AG08396 (cell line): ENCODE measurements around the gene ANKMY1.

ENCODE experiments used
- DNase-seq: peaks from one replicate; pipeline ENCODE4 v3.0.0; 2012; ENCODE audit warnings: low spot score, mixed read lengths

ANKMY1 gene

DNA sequence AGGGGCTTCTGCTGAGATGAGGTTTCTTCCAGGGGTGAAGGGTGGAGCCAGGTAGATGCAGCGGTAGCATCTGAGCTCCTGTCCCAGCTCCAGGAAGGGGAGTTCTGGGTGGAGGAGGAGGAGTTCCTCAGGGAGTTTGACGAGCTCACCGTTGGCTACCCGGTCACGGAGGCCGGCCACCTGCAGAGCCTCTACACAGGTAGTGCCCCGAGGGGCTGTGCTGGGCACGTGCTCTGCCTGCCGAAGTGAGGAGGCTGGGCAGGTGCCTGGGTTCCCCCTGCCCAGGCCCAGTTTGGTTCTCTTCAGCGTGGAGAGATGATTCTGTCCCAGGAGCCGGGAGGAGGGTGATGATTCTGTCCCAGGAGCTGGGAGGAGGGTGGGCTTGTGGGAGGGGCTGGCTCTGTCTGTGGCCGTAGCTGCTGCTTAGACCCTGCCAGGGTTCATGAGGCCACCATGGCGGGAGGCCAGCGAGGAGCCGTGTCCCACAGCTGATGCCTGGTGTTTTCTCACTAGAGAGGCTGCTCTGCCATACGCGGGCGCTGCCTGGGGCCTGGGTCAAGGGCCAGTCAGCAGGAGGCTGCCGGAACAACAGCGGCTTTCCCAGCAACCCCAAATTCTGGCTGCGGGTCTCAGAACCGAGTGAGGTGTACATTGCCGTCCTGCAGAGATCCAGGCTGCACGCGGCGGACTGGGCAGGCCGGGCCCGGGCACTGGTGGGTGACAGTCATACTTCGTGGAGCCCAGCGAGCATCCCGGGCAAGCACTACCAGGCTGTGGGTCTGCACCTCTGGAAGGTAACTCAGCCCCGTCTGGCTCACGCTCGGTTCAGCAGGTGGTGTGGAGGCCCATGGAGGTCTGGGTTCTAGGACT is 37.0 kb upstream of the ANKMY1 start:
- DNase-seq: no peak

- DNase-seq: no peak
These were observed 36.1 kb upstream of the ANKMY1 start for GRCh38 chr2:240593703-240594451.

- DNase-seq: no peak
These were observed 35.4 kb upstream of the ANKMY1 start for GRCh38 chr2:240593026-240593702.

- DNase-seq: no peak
These were observed 34.0 kb upstream of the ANKMY1 start for GRCh38 chr2:240591784-240592183.

- peak; percentile 42 for DNase-seq
These were observed 33.4 kb upstream of the ANKMY1 start for GRCh38 chr2:240591226-240591625.

DNA sequence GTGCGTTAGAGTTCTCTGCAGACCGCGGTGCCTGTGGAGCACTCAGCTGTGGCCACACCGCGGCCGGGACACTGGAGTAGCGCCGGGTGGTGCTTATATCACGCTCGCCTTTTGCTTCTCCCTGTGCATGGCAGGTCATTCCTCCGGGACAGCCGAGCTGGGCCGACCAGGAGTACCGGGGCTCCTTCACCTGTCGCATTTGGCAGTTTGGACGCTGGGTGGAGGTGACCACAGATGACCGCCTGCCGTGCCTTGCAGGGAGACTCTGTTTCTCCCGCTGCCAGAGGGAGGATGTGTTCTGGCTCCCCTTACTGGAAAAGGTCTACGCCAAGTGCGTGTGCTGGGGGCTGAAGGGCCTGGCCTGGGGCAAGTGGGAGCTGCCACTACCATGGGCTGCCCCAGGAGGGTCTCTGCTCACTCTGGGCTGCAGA is 32.9 kb upstream of the ANKMY1 start:
- DNase-seq: no peak

- no peak for DNase-seq
These were observed 32.2 kb upstream of the ANKMY1 start for GRCh38 chr2:240589850-240590525.

GRCh38 chr2:240589375-240589774 is 31.6 kb upstream of the ANKMY1 start:
- no peak for DNase-seq

DNA sequence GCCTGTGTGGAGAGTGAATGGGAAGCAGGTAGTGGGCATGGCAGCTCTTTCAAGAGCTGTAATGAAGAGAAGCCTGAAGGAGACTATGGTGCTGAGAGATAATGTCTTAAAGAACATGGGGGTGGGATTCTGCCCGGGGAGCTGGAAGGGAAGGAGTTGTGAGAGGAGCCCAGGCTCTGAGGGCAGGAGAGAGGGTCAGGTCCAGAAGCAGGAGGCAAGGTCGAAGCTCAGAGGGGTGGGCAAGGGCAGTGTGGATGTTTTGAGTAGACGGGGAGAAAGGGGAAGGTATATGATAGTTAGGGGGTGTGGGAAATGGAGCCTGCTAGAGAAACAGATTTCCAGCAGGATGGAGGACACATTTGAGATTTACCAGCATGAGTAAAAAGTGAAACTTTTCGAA is 30.9 kb upstream of the ANKMY1 start:
- no peak for DNase-seq

DNA sequence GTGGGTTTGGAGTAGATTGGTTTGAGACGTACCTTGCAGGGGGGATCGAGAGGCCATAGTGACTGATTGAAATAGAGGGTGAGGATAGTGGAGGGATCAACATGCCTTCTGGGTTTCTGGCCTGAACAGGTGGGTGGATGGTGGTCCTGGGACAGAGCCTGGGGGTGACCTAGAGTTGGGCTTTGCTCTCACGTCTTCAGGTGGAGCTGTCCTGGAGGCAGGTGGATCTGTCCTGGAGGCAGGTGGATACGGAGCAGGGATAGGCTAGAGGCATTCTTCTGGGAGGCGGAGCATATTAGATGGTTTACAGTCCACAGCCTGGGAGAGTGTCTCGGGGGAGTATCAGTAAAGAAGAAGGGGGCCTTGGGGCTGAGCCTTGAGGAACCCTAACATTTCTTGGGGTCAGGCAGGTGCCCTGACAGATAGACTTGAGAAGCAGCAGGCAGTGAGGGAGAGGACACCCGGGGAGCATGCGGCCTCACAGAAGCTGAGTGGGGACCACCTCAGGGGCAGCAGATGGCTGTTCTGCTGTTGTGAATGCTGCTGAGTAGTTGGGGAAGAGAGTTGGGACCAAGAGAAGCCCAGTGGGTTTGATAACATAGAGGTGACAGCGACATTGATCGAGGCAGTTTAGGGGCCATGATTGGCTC is 30.3 kb upstream of the ANKMY1 start:
- DNase-seq: no peak

- peak; percentile 53 for DNase-seq
These were observed 29.4 kb upstream of the ANKMY1 start for GRCh38 chr2:240586919-240587800.

DNA sequence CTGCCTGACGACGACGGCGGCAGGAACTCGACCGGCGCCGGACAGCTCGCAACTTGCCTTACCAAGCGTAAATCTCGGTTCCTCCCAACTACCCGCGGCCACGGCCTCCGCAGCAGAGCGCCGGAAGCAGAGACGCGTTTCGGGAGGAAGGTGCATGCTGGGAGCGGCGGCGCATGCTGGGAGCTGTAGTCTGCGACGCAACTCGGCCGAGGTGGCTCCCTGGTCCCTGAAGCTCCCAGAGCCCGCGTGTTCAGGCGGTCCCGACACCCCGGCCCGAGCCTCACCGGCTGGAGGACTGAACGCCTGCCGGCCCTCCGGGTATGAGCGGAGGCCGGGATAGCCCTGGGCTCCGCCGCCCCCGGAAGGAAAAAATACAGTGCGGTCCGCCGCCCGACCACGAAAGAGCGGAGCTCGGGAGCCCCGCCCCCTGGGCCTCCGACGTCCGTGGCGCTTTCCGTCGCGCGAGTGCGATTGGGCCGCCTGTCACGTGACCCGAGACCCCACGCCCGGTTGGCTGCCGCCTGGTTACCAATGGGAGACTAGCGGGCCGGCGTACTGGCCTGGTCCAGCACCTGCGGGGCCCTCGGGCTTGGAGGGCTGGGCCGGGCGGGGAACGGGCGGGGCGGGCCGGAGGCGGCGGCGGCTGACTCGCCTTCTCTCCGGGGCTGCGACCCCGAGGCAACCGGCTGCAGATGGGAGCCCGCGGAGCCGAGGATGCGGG is 28.6 kb upstream of the ANKMY1 start, which contains the start of gene CAPN10:
TSS of gene CAPN10 (plus strand) at position 537 of the 721 bp plus-strand sequence. CDS start at position 715, 178 bp downstream.
- DNase-seq: peak; percentile 99

DNA sequence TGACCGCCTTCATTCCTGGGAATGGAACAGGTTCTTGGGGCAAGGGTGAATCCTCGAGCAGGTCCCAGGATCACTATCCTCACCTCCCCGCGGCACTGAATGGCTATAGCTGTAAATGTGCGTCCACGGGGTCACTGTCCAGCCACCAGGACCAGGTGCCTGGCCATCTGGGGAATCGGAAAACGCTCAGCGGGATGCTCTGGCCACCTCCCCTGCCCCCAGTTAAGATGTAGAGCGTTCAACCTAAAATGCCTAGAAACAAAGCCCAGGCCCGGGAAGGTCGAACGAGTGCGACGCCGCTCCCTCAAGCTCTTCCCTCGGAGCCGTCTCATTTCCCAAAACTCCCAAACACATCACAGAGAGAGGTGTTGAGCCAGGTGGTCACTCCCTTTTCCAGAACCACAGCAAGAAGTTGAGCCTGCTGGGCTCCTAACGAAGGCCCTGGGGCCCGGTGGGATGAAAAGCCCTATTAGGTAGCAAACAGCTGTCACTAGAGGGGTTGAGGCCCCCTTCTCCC is 28.0 kb upstream of the ANKMY1 start:
- DNase-seq: no peak

- DNase-seq: no peak
These were observed 27.3 kb upstream of the ANKMY1 start for GRCh38 chr2:240585101-240585500.

GRCh38 chr2:240584486-240585031 is 26.8 kb upstream of the ANKMY1 start:
- DNase-seq: no peak

GRCh38 chr2:240583774-240584173 is 26.0 kb upstream of the ANKMY1 start:
- DNase-seq: no peak

DNA sequence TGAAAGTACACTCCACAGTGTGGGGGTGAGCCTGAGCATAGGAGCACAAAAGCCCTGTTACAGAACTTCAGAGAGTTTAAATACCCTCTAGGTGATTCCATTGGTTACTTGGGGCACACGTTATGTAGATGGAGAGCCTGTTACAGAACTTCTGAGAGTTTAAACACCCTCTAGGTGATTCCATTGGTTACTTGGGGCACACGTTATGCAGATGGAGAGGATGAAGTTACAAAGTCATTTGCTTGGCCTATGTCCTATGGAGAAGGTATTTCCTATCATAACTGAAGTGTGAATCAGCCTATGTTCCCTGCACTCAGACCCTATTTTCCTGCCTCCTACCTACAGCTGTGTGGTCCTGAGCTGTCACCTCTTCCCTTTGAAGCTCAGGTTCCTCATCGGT is 25.0 kb upstream of the ANKMY1 start:
- DNase-seq: no peak

GRCh38 chr2:240581811-240582210 is 24.0 kb upstream of the ANKMY1 start:
- DNase-seq: no peak
